NCI-H446 treated with DMSO at 0.1 percent for 48 hours (cell line): ENCODE results near the gene C1orf35.
"Not testable (repeated sequence)": the region's sequence is repeated elsewhere in the genome, so short reads cannot be mapped to it uniquely, and the experiment has no call there.

Experiments
- DNase-seq: peaks from one replicate; lab custom pipeline; 2025; lab: John Stamatoyannopoulos, UW

C1orf35 gene

DNA sequence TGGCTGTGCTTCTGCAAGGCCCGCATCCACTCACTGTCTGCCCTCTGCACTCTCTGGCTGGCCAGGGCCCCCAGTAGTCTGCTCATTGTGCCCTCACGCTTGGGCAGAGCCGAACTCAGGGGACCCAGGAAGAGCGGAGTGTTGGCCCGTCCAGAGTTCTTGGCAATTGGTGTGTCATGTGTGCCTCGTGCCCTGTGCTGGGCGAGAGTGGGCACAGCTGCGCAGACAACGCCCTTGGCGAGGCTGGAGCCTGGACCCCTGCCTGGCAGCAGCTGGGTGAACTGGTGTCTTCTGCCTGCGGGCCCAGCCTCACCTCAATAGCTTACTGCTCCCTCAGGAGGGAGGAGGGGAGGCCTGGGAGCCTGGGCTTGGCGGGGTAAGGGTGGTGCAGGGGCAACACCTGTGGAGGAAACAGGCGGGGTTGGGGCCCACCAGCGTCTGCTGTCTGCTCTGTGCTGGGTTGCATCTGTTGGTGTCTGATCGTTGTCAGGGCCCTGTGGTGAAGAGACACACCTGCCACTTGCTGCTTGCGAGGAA is 39.1 kb upstream of the C1orf35 start:
- no peak for DNase-seq

DNA sequence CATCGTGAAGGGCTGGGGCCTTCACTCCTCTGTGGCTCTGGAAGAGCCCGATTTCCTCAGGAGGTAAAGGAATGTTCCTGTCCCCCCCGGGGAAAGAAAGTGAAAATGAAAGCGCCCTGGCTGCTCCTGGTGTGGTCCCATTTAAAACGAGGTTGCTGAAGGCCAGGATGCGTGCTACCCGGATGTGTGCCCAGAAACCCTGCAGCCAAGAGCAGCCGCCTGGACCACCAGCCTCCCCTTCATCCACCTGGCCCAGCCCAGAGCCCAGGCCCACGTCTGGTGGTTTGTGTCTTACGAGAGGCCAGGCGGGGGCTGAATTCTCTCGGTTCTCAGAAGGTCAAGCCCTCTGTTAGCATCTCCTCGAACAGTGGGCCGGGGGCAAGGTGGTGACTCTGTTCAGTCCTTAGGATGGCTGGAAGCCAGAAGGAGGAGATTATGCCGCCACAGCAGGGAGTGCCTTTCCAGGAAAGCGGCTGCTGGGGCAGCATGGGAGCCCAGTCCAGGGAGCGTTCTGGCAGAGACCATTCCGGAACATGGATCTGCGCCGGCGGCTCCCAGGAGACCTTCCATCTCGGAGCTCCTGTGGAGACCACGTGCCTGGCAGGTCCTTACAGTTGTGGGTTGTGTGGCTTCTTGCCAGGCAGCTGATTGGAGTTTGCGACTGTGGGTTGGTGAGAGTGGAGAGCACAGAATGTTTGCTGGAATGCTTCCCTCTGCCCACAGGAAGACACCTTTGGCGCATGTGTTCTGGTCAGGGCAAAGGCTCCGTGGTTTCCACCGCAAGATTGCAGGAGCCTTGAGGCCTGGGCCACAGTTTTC is 38.3 kb upstream of the C1orf35 start:
- no peak for DNase-seq

DNA sequence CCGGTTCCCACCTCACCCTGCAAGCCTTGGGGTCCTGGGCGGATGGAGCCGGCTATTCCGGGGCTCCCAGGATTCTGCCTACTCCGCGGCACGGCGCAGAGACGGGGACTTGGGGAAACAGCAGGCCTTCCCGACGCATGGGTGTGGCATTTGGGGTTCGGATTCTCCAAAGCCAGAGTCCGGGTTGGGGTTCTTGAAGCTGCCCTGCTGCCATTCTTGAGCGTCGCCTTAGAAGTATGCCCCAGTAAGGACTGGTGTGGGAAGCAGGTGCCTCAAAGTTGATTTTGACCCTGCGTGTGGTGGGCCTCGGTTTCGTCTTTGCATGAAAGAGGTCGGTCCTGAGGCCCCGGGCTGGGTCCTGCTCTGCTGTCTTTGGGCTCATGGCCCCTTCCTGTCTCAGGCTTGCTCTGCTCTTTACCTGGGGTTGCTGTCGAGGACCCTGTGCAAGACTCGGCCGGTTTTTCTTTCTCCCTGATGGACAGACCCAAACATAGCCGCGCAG is 37.6 kb upstream of the C1orf35 start:
- no peak for DNase-seq

DNA sequence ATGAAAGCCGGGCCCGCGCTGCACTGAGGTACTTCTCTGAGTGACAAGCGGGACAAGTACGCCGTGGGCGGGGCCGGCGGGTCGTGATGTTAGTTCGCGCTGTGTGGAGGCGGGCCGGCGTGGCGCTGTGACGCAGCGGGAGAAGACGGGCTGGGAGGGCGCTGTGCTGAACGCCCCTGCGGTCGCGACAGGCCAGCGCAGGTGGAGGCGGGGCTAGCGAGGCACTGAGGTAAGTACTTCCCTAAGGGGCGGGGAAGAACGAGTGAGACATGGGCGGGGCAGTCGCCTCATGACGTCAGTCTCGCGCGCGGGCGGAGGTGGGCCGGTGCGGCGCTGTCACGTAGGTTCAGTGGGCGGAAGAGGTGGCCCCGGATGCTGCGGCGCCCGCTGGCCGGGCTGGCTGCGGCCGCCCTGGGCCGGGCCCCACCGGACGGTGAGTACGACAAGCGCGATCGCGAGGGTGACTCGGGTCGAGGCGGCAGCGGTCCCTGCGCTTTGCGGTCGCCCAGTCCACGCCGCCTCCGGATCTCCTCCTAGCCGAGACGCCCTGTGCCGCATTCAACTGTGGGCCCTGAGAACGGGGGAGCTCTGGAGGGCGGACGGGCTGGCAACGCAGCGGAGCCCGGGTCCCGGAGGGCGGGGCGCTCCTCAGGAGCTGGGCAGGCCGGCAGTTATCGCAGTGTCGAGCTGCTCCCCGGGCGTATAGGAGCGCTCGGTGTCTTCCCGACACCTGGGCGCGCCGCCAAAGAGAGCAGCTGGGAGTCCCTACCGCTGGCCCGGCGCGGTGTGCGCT is 37.0 kb upstream of the C1orf35 start, which contains the start of gene GUK1:
GUK1 (plus strand) TSS at position 349 of the 793 bp plus-strand sequence; CDS start at position 373, 24 bp downstream.
- DNase-seq: peak; percentile 99

DNA sequence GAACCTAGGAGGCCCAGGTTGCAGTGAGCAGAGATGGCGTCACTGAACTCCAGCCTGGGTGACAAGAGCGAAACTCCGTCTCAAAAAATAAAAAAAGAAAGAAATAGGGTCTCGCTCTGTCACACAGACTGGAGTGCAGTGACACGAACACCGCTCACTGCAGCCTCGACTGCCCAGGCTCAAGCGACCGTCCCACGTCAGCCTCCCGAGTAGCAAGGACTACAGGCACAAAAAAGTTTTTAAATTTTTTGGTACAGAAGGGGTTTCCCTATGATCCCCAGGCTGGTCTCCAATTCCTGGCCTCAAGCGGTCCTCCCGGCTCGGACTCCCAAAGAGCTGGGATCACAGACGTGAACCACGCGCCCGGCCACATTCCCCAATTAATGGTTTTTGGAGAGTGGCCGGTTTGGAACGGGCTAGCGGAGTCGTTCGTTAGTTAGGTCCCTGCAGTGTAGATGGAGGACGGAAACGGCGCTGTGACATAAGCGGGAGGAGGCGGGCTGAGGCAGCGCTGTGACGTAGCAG is 36.3 kb upstream of the C1orf35 start:
- DNase-seq: no peak

DNA sequence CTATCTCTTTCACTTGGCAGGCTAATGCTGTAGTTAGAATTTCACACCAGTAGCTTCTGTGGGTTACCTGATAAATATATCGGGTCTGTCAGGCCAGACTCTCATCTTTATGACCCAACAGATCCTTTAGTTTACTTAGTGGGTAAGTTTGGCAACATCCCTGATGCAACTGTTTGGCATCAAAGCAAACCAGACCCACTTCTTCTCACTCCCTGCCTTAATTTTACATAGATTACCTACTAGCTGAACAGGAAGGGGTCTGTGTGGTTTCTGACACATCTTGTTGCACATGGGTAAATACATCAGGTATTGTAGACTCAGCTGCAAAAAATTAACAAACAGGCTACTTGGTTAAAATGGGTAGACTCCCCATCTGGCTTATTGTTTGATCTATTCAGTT is 33.8 kb upstream of the C1orf35 start:
- DNase-seq: no peak

DNA sequence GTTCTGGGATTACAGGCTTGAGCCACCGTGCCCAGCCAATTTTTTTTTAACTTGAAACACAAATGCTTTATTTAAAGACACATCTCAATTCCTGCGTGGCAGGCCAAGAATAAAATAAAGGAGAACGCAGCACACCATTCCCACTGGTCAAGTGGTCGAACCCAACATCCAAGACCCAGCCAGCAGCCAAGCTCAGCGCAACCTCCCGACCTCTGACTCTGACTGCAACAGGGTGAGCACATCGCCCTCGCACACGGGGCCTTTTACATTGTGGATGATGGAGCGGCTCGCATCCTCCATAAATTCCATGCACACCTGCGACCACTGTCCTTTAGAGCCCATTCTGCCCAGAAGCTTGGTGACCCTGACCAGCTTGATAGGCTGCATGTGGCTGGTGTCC is 31.5 kb upstream of the C1orf35 start:
- DNase-seq: no peak

DNA sequence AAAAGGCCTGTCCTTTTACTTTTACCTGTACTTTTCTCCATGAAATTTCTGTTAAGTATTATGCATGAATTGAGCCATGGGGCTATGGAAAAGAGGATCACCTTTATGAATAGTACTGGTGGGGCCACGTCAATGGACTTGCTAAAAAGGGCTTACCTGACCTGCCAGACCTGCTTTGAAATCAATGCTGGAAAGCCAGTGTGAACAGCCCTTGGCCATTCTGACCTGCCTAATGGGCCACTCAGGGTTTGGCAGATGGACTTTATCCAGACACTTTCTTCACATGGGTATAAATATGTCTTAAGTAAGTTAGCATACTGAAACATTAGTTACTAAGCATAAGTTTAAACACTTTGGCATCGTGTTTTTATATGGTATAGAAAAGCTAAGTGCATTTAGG is 28.6 kb upstream of the C1orf35 start:
- no peak for DNase-seq

DNA sequence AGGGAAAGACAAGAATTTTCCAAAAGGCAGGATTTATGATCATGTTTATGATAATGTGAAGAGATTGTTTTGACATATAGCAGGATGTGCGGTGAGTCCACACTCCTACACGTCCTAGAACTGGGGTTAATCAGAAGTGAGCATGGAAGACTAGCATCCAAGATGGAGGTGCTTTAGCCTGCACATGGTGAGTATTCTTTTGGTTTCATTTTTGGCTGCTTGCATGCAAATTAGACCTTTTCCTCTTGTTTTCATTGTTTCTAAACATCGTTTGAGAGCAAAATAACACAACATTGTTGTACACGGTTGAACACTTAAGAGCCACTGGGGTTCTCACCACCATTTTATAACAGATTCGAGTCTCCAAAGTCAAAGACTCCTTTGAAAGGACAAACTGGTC is 22.1 kb upstream of the C1orf35 start:
- DNase-seq: no peak

DNA sequence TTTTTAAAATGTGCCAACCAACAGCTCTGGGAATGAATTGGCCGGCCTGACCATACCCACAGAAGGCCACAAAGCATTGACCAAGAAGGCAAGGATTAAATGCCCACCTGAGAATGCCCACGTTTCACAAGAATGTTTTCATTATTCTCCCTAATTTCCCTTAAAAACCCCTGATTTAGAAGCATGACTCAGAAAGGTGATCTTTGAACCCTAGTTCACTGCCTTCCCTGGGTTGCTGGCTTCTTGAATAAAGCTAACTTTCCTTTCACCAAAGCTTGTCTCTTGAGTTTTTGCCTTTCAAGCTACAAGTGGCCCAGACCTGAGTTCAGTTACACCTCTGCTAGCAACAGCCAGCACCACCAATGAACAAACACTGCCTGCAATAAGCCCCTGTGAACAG is 20.4 kb upstream of the C1orf35 start:
- no peak for DNase-seq

DNA sequence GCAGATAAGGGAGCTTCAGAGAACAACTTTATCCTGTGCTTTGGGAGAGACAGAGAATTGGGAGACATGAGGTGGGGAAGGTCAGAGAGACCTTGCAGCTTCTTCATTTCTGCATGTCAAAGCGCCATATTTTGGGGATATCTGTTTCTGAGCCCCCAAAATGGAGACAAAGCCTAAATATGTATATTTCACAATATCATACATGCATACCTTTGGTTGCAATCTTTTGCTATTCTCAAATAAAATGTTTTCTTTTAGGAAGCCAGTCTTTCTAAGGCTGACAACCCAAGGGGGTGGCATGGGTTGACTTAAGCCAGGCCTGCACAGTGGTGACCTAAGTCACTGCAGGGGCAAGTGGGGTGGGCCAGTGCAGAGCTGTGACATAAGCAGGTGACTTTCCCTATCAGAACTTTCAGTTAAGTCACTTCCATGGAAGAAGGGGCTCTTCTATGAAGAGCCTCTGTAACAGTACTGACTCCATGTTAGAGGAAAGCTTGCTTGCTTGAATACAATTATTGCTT is 19.9 kb upstream of the C1orf35 start:
- DNase-seq: no peak

DNA sequence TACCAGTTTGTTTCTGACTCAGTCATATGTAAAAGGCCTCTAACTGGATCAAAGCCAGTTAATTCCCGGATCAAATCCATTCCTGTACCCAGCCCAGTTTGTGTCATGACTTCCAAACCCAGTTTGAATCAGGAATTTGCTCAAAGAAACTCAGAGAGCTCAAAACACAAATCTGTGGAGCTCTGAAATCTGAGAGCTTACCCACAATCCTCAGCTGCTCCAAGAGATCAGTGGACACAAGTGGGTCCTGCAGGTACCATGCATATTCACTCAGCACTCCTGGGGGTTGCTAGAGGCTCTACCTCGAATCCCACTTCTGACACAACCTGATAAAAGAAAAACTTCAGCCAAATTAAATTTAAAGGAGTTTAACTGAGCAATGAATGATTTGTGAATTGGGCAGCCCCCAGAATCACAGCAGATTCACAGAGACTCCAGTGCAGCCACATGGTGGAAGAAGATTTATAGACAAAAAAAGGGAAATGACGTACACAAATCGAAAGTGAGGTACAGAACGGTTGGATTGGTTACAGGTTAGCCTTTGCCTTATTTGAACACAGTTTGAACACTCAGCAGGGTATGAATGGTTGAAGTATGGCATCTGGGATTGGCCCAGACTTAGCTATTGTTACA is 17.8 kb upstream of the C1orf35 start:
- no peak for DNase-seq

DNA sequence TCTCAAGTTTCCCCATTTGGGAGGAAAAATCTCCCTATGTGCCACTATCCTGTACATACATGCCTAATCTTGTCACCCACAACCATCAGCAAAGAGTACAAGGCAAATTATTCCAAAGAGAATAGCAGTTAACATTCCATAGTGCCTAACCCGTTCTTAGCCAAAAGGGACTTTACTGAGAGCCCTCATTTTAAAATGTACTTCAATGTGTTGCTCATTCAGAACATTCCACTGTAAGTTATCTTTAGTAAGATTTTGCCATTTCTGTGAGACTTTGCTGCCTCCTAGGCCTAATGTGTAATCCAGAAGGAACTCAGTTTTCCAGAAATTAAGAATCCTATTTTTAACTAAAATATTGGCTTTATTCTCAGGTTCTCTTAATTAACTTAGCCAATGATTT is 17.2 kb upstream of the C1orf35 start:
- no peak for DNase-seq

DNA sequence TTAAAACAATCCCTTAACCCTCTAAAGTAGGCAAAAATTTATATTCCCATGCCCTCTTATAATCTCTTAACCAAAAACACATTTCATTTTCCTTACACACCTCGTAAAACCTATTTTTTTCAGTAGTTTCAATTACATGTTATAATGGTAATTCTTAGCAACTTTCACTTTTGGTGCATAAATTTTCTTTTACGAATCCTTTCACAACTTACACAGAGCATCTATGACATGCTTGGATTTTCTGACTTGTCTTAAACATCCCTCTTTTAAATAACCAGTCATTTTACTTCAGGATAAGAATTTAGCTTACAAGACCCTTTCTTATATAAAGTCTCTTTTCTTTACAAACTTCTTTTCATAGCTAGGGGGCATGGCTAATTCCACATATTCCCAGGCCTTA is 14.9 kb upstream of the C1orf35 start:
- no peak for DNase-seq

DNA sequence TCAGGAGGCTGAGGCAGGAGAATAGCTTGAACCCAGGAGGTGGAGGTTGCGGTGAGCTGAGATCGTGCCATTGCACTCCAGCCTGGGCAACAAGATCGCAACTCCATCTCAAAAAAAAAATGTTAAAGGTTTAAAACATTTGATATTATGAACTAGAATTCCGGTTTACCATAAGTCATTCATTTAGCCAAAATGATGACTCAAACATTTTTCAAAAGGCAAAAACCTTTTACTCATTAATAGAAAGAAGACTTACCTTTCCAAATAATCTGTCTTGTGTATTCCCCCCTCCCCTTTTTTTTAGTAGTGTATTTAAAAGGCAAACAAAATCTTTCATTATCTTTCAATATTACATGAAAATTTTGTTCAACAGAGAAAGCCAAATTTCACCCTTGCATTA is 14.2 kb upstream of the C1orf35 start:
- DNase-seq: no peak

DNA sequence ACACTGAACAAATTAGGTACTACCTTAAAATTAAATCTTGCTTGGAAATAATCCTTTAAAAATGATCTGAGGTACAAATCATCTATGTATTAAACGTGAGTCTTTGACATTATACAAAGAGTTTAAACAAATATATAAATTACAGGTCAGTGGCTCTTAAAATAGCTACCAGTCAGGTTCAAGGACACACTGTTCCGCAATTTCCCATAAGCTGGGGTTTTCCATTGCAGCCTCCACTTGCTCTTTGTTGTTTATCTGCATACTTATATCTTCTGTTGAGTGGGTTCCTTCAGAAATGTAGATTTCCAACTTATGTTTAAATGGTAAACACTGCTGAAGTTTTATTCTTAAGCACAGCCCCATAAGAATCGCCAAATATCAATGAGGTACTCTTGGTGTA is 11.7 kb upstream of the C1orf35 start:
- no peak for DNase-seq

DNA sequence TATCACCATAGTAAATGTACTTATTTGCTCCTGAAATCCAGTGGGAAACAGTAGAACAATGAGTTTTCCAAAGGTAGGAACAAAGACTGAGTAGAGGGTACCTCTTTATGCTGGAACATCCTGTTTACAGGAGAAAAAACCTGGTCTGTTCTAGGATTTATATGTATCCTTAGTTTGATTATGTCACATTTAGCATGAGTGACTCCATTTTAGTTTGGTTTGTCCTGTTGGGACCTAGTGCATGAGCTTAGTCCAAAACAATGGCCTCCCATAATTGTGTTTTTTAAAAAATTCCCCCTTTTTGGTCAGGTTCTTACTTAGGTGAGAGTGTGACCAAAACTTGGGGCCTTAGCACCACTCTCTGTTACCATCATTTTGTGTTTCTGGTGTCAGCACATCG is 9.5 kb upstream of the C1orf35 start:
- no peak for DNase-seq

DNA sequence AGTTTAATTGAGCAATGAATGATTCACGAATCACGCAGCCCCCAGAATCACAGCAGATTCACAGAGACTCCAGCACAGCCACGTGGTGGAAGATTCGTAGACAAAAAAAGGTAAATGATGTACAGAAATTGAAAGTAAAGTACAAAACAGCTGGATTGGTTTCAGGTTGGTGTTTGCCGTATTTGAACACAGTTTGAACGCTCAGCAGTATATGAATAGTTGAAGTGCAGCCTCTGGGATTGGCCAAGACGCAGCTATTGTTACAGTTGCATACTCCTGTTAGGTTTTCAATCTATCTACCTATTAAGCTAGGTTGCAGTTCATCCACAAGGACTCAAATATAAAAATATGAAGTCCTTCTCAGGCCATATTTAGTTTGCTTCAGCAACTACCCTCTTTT is 9.0 kb upstream of the C1orf35 start:
- no peak for DNase-seq

DNA sequence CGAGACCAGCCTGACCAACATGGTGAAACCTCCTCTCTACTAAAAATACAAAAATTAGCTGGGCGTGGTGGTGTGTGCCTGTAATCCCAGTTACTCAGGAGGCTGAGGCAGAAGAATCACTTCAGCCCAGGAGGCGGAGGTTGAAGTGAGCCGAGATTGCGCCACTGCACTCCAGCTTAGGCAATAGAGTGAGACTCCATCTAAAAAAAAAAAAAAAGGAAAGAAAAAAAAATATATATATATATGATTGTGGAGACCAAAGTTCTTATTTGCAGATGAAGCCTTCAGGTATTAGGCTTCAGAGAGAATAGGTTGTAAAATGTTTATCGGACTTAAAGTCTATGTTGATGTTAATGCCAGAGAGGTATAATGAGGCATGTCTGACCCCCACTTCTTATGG is 8.2 kb upstream of the C1orf35 start:
- not testable (repeated sequence) for DNase-seq

DNA sequence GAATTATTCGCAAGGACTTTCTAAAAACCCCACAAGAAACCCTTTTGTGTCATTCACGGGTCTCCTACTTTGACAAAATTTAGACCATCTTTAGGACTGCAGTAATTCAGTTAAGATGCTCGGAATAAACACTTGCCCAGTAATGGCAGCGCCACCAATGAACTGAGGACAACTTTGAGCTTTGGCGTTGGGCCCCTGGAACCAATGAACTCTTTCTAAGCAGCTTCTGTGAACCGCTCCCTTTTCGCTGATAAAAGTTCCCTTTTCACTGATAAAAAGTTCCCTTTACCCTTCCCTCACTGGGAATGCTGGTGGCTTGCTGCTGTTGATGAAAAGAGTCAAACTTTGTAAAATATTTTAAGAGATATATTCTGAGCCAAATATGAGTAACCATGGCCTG is 7.4 kb upstream of the C1orf35 start:
- no peak for DNase-seq

DNA sequence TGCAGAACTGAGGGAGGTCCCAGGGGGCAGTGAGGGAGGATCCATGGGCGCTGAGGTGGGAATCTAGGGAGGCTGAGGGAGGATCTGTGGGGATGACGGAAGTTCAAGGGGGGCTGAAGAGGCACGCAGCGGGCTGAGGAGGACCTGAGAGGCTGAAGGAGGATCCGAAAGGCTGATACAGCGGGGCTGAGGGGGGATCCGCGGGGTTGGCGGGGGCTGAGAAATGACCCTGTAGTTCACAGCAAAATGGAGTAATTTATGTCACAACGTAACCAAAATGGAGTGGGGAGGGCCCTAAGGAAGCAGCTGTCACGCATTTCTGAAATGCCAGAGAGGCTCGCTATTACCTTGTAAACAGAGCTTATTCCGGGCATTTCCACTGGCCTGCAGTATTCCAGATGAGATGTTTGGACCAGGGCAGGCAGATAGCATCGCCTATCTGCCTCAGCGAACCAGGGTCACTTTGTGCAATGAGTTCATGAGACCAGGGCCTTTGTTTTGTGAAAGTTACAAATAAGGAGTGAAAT is 6.9 kb upstream of the C1orf35 start:
- DNase-seq: peak; percentile 3
